Sigmoid colon (tissue), 4 donors: ENCODE measurements around the gene OTUD3.

Experiments used
- CTCF ChIP-seq, 4 experiments: fragments of 450-650 bp in 3 of 4; fragments of 200-600 bp in 1 of 4; IDR thresholded peaks; one replicate each; pipeline ENCODE4 v1.5.1; 2016 to 2019; ENCODE audit warnings: antibody characterized with exemption in 4 of 4, mild to moderate bottlenecking in 3 of 4, moderate library complexity in 2 of 4
- EP300 ChIP-seq, 4 donors: sonication (generic); formaldehyde crosslinking; IDR thresholded peaks; one replicate each; pipeline ENCODE4 v1.6.1; 2017; ENCODE audit warnings: antibody characterized with exemption in 4 of 4
- POLR2A ChIP-seq, 2 donors: fragments of 450-650 bp; IDR thresholded peaks; one replicate each; pipeline ENCODE4 v1.6.1; 2016; ENCODE audit warnings: antibody characterized with exemption in 2 of 2, mild to moderate bottlenecking in 2 of 2, moderate library complexity in 2 of 2
- POLR2AphosphoS5 ChIP-seq, 4 donors: sonication (generic); formaldehyde crosslinking; IDR thresholded peaks; one replicate each; pipeline ENCODE4 v1.6.1; 2017; ENCODE audit warnings: antibody characterized with exemption in 4 of 4

GRCh38 chr1:19910650-19911049, 28.5 kb downstream of the OTUD3 start:
- TF ChIP-seq CTCF (IDR thresholded peaks at IDR 0.05) = no peak
- TF ChIP-seq EP300 (IDR thresholded peaks at IDR 0.05) = no peak
- no peak for TF ChIP-seq POLR2A (IDR thresholded peaks at IDR 0.05)
- TF ChIP-seq POLR2AphosphoS5 (IDR thresholded peaks at IDR 0.05) = no peak
